B cell (primary cell): ENCODE measurements around the gene LIPC. TPM values are rescaled to one million over a fixed set of nuclear protein-coding genes. Genes with fewer than 3 reads are reported as not detected.

Source experiments
- ATAC-seq: fragments of 200-7000 bp; cut with Tn5 transposase; one replicate; pipeline ENCODE4 v1.10.0; 2021; ENCODE audit warnings: low read depth, mild to moderate bottlenecking, moderate number of reproducible peaks, moderate library complexity
- CTCF ChIA-PET: fragments of 350-600 bp; sonication (Branson Sonifier 250); formaldehyde crosslinking; loops from one replicate; lab custom pipeline; 2021; ENCODE audit warnings: antibody characterized with exemption, inconsistent platforms; lab: Charles Lee
- POLR2A ChIA-PET: fragments of 350-600 bp; sonication (Branson Sonifier 250); formaldehyde crosslinking; loops from one replicate; lab custom pipeline; 2021; ENCODE audit warnings: antibody characterized with exemption; lab: Charles Lee
- DNase-seq: peaks from one replicate; pipeline ENCODE4 v3.0.0; 2013
- H2AFZ ChIP-seq: 2 replicates; pipeline ENCODE4 v1.6.1; 2012; ENCODE audit warnings: mild to moderate bottlenecking, low read depth, low read length; ENCODE audit not compliant: insufficient read depth, poor library complexity, severe bottlenecking
- H3K27ac ChIP-seq, 2 donors: 1 replicate in 1 of 2; 2 replicates in 1 of 2; pipeline ENCODE4 v1.5.1; 2012 to 2013; ENCODE audit warnings: low read length in 2 of 2, mild to moderate bottlenecking in 2 of 2, moderate library complexity in 1 of 2
- H3K27me3 ChIP-seq, 4 experiments: fragments of 200-600 bp in 1 of 4; sonication (generic) in 1 of 4; replicated peaks in 1 of 4; 1 replicate in 2 of 4; 2 replicates in 2 of 4; pipeline versions ENCODE4 v1.6.1 to v1.7.0; 2013 to 2016; ENCODE audit warnings: low read length in 3 of 4, mild to moderate bottlenecking in 2 of 4, mixed read lengths in 1 of 4, moderate library complexity in 1 of 4; ENCODE audit not compliant: insufficient read depth in 4 of 4, control insufficient read depth in 3 of 4; ENCODE audit errors: control extremely low read depth in 1 of 4
- H3K36me3 ChIP-seq, 2 experiments: replicated peaks in 1 of 2; 1 replicate in 1 of 2; 2 replicates in 1 of 2; pipeline versions ENCODE4 v1.6.1 to v1.7.1; 2013; ENCODE audit warnings: low read length in 1 of 2; ENCODE audit not compliant: insufficient read depth in 2 of 2, control insufficient read depth in 1 of 2; ENCODE audit errors: control extremely low read depth in 1 of 2, extremely low read depth in 1 of 2
- H3K4me1 ChIP-seq, 2 donors: fragments of 200-600 bp in 1 of 2; sonication (generic) in 1 of 2; 1 replicate in 1 of 2; 2 replicates in 1 of 2; pipeline versions ENCODE4 v1.5.1 to v1.6.1; 2013 to 2017; ENCODE audit warnings: low read length in 2 of 2; ENCODE audit not compliant: control insufficient read depth in 2 of 2, insufficient read depth in 2 of 2
- H3K4me2 ChIP-seq: replicated peaks from 2 replicates; pipeline ENCODE3; 2012; ENCODE audit warnings: mild to moderate bottlenecking, low read depth, low read length; ENCODE audit not compliant: poor library complexity, severe bottlenecking
- H3K4me3 ChIP-seq, 5 experiments: fragments of 200-600 bp in 1 of 5; sonication (generic) in 1 of 5; 1 replicate in 3 of 5; 2 replicates in 2 of 5; pipeline versions ENCODE4 v1.5.1 to v1.7.0; 2011 to 2016; ENCODE audit warnings: low read length in 4 of 5, mild to moderate bottlenecking in 4 of 5, low read depth in 2 of 5, control low read depth in 1 of 5, moderate library complexity in 1 of 5; ENCODE audit not compliant: insufficient read depth in 1 of 5; ENCODE audit errors: control extremely low read depth in 1 of 5, extremely low read depth in 1 of 5
- H3K79me2 ChIP-seq: fragments of 200-600 bp; sonication (generic); one replicate; pipeline ENCODE4 v1.6.0; 2016; ENCODE audit warnings: low read length; ENCODE audit not compliant: control insufficient read depth, insufficient read depth
- H3K9ac ChIP-seq: fragments of 200-600 bp; sonication (generic); 2 replicates; pipeline ENCODE4 v1.6.1; 2017; ENCODE audit warnings: mild to moderate bottlenecking, low read length, moderate library complexity
- H3K9me3 ChIP-seq, 3 donors: one replicate each; pipeline versions ENCODE4 v1.6.1 to v1.7.1; 2013; ENCODE audit warnings: low read length in 2 of 3; ENCODE audit not compliant: control insufficient read depth in 2 of 3, insufficient read depth in 1 of 3; ENCODE audit errors: control extremely low read depth in 1 of 3
- H4K20me1 ChIP-seq: 2 replicates; pipeline ENCODE4 v1.6.0; 2012; ENCODE audit warnings: mild to moderate bottlenecking, low read length; ENCODE audit not compliant: insufficient read depth, control insufficient read depth, poor library complexity, severe bottlenecking
- H3K27ac Mint-ChIP-seq: one replicate; pipeline ENCODE4 v1.8.0; 2021; ENCODE audit warnings: mixed read lengths
- H3K27me3 Mint-ChIP-seq: one replicate; pipeline ENCODE4 v1.8.0; 2021; ENCODE audit warnings: mixed read lengths
- H3K4me1 Mint-ChIP-seq: one replicate; pipeline ENCODE4 v1.8.0; 2021; ENCODE audit warnings: mixed read lengths
- H3K4me3 Mint-ChIP-seq: one replicate; pipeline ENCODE4 v1.8.0; 2021; ENCODE audit warnings: mixed read lengths
- H3K9me3 Mint-ChIP-seq: one replicate; pipeline ENCODE4 v1.8.0; 2022; ENCODE audit warnings: mixed read lengths; ENCODE audit not compliant: insufficient read depth
- CTCF ChIP-seq: fragments of 200-600 bp; IDR thresholded peaks from one replicate; pipeline ENCODE4 v1.8.0; 2022; ENCODE audit warnings: antibody characterized with exemption, mild to moderate bottlenecking
- EZH2 ChIP-seq: IDR thresholded peaks from 2 replicates; pipeline ENCODE4 v1.6.1; 2012; ENCODE audit warnings: borderline replicate concordance, low read depth, mild to moderate bottlenecking, moderate library complexity, low read length; ENCODE audit not compliant: insufficient read depth, poor library complexity, severe bottlenecking
- WGBS: methylation state at CpG from one replicate; pipeline ENCODE4 v1.1.5; 2013; ENCODE audit warnings: missing lambda C conversion rate; ENCODE audit not compliant: insufficient coverage; 5-methylcytosine and 5-hydroxymethylcytosine counted together
- intact Hi-C: fragments of 100-400 bp; cut with micrococcal nuclease; formaldehyde crosslinking; loops from one replicate; pipeline ENCODE4 v1.10.0; 2022
- polyA plus RNA-seq: library from polyadenylated mRNA; depleted of rRNA; stranded (reverse); fragments of >200 nt; gene quantifications from 2 replicates; pipeline ENCODE4 v1.2.3, GENCODE V29; 2012
- total RNA-seq, 2 donors: library from RNA; stranded (reverse); fragments of 120-200 nt in 1 of 2; gene quantifications; 1 replicate in 1 of 2; 2 replicates in 1 of 2; pipeline versions ENCODE4 v1.2.3 to v1.2.4, GENCODE V29; 2013 to 2022

The LIPC gene
- total and polyA plus RNA-seq, 2 donors (not counting 1 experiment from before 2014, with no cell fraction given), result not detected

- Histone ChIP-seq H3K36me3 (no peaks in the 10 kb centered on the region), H4K20me1 (no peaks in the 10 kb centered on the region), H3K4me1 (no peaks in the 10 kb centered on the region), H3K4me3 (no peak overlapping the region), H2AFZ (no peak overlapping the region), H3K79me2 (no peaks in the 10 kb centered on the region), H3K4me2 (no peak overlapping the region), H3K27me3 (no peaks in the 10 kb centered on the region), H3K9me3 (peaks cover 0 to 5% (median 2%) of the 10 kb centered on the region in 3 donors), H3K9ac (no peak overlapping the region), H3K27ac (no peak overlapping the region)
- H3K27ac Mint-ChIP-seq, result no peak overlapping the region
- 96% methylated on average over 4 of the region's 4 CpGs for WGBS
- peaks cover 12% of the 10 kb centered on the region for H3K9me3 Mint-ChIP-seq
- H3K4me1 Mint-ChIP-seq, result peaks cover 3% of the 10 kb centered on the region
- DNase-seq (no peak), ATAC-seq (no peak)
- H3K4me3 Mint-ChIP-seq, result no peak overlapping the region
- peaks cover 5% of the 10 kb centered on the region for H3K27me3 Mint-ChIP-seq
- ChIA-PET CTCF (no interaction called here), POLR2A (no interaction called here)
- TF ChIP-seq CTCF (no peak), EZH2 (no peak)
- intact Hi-C loops, result no loop called here
Measured at GRCh38 chr15:58572521-58572920, 140.7 kb downstream of the LIPC start.

GRCh38 chr15:58573270-58573669 lies 141.5 kb downstream of the LIPC start:
- DNase-seq (no peak), ATAC-seq (no peak)
- Histone ChIP-seq H3K4me1 (no peaks in the 10 kb centered on the region), H3K9ac (no peak overlapping the region), H4K20me1 (no peaks in the 10 kb centered on the region), H3K36me3 (no peaks in the 10 kb centered on the region), H3K4me2 (no peak overlapping the region), H3K4me3 (no peak overlapping the region), H3K27ac (no peak overlapping the region), H3K27me3 (no peaks in the 10 kb centered on the region), H3K9me3 (peaks cover 0 to 5% (median 2%) of the 10 kb centered on the region in 3 donors), H2AFZ (no peak overlapping the region), H3K79me2 (no peaks in the 10 kb centered on the region)
- Mint-ChIP-seq H3K27me3 (peaks cover 5% of the 10 kb centered on the region), H3K9me3 (peaks cover 12% of the 10 kb centered on the region), H3K4me1 (peaks cover 3% of the 10 kb centered on the region), H3K27ac (no peak overlapping the region), H3K4me3 (no peak overlapping the region)
- TF ChIP-seq EZH2 (no peak), CTCF (no peak)
- POLR2A ChIA-PET, result no interaction called here
- 80% methylated on average over 1 of the region's 4 CpGs for WGBS
- intact Hi-C loops, result no loop called here
- CTCF ChIA-PET, result no interaction called here
